NCI-H1105 (cell line): ENCODE measurements around the gene ACOT9.
"Not testable (repeated sequence)": the region's sequence is repeated elsewhere in the genome, so short reads cannot be mapped to it uniquely, and the experiment has no call there.

ENCODE experiments used
- DNase-seq: peaks from one replicate; lab custom pipeline; 2025; lab: John Stamatoyannopoulos, UW

Gene ACOT9

GRCh38 chrX:23765868-23766267 lies 22.8 kb upstream of the ACOT9 start:
- no peak for DNase-seq

- DNase-seq = no peak
Measured at GRCh38 chrX:23765449-23765848, 22.4 kb upstream of the ACOT9 start.

- peak; percentile 30 for DNase-seq
Measured at GRCh38 chrX:23764188-23764984, 21.3 kb upstream of the ACOT9 start.

DNA sequence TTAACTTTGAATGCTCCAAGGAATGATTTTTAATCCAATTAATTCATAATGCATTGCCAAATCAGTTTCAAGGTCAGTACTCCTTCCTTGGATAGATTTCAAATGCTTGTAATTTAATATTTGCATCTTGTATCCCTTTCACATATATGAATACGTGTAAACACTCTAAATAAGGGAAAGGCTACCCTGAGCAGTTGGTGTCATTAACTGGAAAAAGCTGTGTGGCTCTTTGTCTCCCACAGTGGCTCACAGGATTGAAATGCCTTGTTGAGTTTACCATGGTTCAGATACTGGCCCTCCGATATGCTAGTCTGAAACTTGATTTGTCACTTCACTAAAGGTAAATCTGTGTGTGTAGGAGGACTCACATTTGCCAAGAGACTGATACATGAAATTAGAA lies 16.7 kb upstream of the ACOT9 start:
- no peak for DNase-seq

GRCh38 chrX:23756165-23756564 lies 13.1 kb upstream of the ACOT9 start:
- DNase-seq = peak; percentile 17

DNA sequence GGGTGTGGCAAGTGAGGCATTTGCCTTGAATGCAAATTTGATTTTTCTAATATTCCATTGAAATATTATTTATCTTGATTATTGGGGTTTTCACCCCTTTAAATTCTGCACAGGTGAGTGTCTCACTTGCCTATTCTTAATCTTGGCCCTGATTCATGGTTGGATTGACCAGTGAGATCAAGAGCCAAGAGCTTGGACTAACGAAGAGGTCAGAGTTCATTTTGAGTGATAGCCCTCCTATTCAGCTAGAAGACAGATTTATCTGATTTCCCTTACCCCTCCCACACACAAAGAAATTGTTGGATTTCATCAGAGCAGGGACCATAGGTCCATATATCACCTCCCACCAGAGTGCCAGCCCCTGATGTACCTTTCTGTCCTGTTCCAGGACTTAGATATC lies 11.6 kb upstream of the ACOT9 start:
- DNase-seq = no peak

DNA sequence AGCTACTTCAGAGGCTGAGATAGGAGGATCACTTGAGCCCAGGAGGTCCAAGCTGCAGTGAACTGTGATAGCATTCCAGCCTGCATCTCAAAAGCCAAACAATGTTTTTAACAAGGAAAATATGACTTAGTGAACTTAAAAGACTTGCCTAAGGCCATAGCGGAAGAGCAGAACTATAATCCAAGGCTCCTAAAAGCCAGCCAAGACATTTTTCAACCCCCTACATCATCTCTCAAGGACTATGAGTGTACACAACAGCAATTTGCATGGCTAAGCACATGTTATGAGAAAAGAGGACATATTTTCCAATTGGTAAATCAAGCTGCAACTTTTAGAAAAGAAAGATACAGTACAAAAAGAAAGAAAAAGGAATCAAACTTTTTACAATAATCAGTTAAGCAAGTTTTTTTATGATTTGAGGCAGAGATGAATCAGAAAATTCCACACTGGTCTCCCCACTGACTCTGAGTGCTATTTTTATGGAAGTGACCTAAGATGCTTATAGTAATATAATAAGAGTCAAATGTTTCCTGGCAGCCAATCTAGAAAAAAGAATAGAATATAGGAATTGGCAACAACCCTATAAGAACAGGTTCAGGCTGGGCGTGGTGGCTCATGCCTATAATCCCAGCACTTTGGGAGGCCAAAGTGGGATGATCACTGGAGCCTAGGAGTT lies 9.8 kb upstream of the ACOT9 start:
- DNase-seq = no peak

DNA sequence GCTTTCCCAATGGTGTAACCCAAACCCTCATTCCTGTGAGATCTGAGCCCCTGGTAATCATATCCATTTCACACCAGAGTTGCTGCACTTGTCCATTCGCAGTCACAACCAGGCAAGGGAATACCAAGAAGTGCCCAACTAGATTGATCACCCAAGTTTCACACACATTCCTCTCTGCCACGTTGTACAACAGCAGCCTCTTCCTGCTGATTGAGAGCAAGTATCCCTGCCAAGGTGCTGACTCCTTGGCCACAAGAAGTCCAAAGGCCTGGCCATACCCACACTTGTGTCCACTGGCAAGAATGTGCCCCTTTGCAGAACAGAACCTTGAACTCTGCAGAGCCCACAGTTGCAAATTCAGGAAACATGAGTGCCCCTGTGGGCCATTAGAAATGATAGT lies 6.5 kb upstream of the ACOT9 start:
- no peak for DNase-seq

DNA sequence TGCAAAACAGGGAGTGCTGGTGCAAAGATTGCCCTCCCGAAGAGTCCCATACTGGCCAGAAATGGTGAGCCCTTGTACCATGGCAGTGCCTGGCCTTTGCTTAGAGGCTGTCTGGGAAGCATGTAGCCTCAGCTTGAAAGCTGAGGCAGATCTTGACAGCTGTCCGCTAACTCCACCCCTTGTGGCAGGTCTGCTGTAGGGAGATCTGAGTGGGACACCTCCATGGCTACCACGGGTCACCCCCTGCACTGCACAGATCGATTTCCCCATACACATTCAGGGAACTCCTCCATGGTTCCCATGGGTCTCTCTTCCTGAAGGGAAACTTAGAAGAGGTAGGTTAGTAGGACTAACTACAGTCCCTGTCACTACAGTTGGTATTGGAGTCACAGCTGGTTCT lies 6.1 kb upstream of the ACOT9 start:
- DNase-seq = no peak

DNA sequence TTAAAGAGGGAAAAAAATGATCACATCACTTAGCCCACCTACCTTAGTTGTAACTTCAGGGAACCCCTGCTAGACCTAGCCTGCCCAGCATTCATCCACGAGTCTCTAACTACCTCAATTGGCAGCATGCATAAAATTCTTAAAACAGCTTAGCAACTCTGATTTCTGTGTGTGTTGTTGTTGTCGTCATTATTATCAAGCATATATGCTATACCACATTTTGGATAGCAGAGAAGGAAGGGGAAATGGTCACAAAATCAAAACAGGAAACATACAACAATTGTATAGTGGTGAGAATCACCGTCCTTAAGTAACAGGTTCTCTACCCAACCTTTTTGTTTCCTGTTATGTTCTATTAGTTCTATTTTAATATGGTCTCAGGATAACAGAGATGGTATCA lies 2.7 kb upstream of the ACOT9 start:
- no peak for DNase-seq

- DNase-seq = not testable (repeated sequence)
Measured at GRCh38 chrX:23743623-23743971, 521 bp upstream of the ACOT9 start.

DNA sequence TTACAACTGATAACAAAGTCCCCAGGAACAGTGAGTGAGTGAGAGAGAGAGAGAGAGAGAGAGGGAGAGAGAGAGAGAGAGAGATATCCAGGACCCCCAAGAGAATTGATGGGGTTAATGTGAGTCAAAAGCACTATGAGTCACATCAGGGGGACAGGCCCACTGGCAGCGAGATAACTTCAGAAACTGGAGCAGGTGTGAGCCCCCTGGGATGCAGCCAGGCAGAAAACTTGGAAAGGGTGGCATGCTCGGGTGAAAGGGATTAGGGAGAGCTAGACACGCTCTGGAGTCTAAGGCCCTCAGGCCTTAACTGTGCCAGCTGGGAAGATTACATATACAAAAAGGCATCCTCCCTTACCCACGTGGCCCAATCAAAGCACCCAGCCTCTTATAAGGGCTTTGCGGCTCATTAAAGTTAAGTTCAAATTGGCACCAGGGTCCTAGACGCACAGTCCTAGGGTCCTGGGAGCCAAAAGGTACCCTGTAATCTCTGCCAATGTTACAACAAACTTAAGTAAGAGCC lies 841 bp downstream of the ACOT9 start:
- peak; percentile 10 for DNase-seq

- DNase-seq = no peak
Measured at GRCh38 chrX:23737413-23737812, 5.7 kb downstream of the ACOT9 start.

DNA sequence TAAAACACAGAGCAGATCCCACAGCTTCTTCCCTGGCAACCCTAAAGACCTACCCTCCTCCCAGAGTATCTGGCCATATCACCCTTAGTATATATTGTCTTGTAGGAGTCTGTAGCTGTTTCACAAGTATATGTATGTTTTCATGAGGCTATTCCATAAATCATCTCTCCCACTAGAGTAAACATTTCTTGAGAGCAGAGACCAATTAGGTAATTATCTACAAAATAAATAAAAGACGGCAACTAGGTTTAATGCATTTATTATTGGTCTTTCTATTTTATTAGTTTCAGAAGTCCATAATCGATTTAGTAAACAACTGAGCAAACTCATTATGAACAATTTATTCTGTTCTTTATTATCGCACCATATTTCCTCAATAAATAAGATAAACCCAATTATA lies 7.0 kb downstream of the ACOT9 start:
- peak; percentile 2 for DNase-seq

GRCh38 chrX:23732704-23733103 lies 10.4 kb downstream of the ACOT9 start:
- no peak for DNase-seq

- DNase-seq = no peak
Measured at GRCh38 chrX:23731951-23732350, 11.1 kb downstream of the ACOT9 start.

- no peak for DNase-seq
Measured at GRCh38 chrX:23729214-23729613, 13.9 kb downstream of the ACOT9 start.

- DNase-seq = no peak
Measured at GRCh38 chrX:23727206-23727605, 15.9 kb downstream of the ACOT9 start.

DNA sequence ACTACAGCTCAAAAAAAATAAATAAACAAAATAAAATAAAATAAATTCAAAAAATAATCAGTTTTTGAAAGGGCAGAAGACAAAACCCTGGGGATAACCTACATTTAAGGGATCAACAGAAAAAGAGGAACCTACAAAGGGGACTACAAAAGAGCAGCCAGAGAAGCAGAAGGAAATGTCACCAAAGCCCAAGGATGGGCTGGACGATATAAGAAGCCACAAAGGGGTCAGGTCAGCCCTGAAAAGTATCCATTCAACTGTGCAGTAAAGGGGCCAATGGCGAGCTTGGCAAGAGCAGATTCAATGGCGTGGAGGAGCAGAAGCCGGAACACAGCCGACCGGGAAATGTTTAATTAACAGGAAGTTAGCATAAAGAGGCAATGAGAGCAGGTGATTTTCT lies 16.9 kb downstream of the ACOT9 start:
- no peak for DNase-seq

DNA sequence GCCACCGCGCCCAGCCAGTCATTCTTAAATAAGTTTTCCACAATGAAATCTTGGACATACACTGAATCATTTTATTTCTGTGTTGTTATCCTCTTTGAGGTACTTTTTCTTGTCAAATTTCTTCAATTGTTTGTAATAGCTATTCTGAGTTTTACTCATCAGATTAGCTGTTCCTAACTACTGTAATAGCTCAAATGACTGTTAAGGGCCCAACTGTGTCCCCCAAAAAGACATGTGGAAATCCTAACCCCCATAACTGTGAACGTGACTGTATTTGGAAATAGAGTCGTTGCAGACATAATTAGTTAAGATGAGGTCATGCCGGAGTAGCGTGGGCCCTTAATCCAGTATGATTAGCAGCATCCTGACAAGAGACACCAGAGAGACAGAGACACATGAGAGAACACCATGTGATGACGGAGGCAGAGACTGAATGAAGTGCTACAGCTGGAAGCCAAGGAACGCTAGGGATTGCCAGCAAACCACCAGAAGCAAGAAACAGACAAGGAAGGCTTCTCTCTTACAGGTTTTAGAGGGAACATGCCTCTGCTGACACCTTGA lies 22.9 kb downstream of the ACOT9 start:
- DNase-seq = no peak

DNA sequence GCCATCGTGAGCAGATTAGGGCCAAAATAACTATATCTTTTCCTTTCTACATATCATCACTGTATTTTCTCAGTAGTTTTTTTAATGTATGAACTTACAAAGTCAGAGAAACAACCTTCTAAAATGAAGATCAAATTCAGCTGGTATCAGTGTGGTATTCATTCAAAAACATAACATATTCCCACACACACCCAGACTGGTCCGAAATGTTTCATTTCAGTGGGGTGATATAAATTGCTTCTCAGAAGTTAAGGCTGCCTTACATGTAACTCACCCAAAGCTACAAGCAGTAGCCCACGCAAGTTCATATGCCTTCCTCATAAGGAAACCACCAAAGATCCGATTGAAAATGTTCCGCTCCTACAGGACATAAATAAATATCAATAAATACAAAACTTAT lies 37.8 kb downstream of the ACOT9 start:
- no peak for DNase-seq

- no peak for DNase-seq
Measured at GRCh38 chrX:23704673-23705206, 38.3 kb downstream of the ACOT9 start.

DNA sequence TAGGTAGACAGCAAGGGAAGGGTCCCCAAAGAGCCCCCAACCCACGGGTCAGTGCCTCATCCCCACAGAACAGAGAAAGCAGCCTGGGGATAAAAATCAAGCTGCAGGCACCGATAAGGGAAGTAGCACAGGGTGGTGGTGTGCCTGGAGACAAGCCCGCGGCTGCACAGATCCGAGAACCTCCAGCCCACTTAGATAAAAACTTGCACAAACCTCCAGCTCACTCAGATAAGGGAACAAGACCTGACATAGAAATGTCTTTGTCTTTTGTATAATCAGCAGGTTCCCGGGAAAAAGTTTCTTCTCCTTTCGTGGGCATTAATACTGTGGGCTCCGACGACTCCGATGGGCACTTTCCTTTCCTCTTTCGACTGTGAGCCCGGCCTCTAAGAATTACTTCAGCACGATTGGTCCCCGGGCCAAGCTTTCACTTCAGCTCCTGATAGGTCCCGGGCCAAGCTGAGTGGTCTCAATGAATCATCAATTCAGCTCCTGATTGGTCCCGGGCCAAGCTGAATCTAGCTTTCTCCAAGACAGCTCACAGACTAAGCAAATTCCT lies 43.4 kb downstream of the ACOT9 start:
- DNase-seq = no peak
